ENCODE data around the gene WASF3.

Gene WASF3

DNA sequence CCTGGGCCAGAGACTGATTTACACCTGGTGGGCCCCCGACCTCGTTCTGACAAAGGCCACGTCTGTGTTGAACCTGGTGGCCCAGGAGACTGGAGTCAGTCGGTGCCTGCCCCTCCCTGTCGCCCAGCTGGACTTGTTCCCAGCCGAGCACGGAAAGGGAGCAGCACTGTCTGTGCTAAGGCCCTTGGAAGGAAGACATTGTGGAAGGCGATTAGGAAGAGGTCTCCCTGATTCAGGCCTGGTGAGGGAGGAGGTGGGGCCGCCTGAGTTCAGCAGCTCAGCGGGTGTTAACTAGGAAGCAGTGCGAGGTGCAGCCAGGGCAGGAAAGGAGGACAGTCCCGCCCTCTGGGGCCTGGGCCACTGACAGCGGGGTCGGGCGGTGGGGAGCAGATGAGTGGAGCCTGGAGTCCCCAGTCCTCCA is 138.4 kb downstream of the WASF3 start:
- no peak for DNase-seq
- no peak for ATAC-seq (ENCODE audit: insufficient read depth, low read depth)
- H3K4me2 ChIP-seq (ENCODE audit: insufficient read depth, low read length) = no peak overlapping the region

DNA sequence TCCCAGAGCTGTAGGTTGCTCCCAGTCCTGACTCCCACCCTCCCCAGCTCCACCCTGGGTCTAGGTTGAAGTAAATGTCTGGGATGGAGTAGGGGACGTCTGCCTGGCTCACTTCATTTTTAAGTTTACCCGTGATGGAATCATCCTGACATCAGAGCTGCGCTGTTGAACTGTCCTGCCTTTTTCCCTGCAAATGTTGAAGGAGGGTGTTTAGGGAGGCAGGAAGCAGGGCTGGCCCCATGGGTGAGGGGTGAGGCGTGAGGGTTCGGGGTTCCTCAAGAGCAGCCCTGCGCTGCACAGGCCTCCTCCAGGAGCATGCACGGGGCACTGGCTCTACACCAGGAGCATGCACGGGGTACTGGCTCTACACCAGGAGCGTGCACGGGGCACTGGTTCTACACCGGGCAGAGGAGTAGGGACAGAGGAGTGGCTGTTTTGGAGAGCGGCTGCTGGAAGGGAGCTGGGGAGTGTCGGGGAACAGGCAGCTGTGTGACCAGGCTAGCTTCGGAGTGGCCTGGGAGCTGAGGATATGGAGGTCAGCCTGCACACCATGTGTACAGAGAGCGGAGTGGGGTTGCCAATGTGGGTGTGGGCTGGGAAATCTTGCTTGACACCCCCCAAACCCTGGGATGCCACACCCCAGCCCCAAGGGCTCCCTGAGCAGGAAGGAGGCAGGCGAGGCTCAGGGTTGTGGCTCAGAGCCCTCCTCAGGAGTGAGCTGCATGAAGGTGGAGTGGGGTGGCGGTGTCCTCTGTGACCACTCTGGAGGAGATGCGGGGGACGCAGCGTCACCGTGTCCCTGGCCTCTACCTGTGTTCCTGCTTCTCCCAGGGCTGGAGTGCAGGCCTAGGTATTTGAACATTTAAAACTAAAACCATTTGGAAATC is 139.8 kb downstream of the WASF3 start:
- H3K4me3 ChIP-seq (ENCODE audit: low read depth in 1 of 2, low read length in 2 of 2) = no peak overlapping the region
- H3K27ac ChIP-seq (ENCODE audit: low read length) = no peak overlapping the region
- H3K4me2 ChIP-seq (ENCODE audit: insufficient read depth, low read length) = no peak overlapping the region
- no peaks in the 10 kb centered on the region for H3K9me3 ChIP-seq (ENCODE audit: insufficient read depth, low read length, severe bottlenecking)
- H3K9ac ChIP-seq (ENCODE audit: low read depth, low read length) = no peak overlapping the region
- no peaks in the 10 kb centered on the region for H3K79me2 ChIP-seq (ENCODE audit: insufficient read depth, low read length)
- H3K36me3 ChIP-seq (ENCODE audit: insufficient read depth, low read length) = no peaks in the 10 kb centered on the region
- no peak for TF ChIP-seq EZH2 (IDR thresholded peaks at IDR 0.05; ENCODE audit: borderline replicate concordance, low read depth, low read length, severe bottlenecking)
- TF ChIP-seq, protein P1, sequence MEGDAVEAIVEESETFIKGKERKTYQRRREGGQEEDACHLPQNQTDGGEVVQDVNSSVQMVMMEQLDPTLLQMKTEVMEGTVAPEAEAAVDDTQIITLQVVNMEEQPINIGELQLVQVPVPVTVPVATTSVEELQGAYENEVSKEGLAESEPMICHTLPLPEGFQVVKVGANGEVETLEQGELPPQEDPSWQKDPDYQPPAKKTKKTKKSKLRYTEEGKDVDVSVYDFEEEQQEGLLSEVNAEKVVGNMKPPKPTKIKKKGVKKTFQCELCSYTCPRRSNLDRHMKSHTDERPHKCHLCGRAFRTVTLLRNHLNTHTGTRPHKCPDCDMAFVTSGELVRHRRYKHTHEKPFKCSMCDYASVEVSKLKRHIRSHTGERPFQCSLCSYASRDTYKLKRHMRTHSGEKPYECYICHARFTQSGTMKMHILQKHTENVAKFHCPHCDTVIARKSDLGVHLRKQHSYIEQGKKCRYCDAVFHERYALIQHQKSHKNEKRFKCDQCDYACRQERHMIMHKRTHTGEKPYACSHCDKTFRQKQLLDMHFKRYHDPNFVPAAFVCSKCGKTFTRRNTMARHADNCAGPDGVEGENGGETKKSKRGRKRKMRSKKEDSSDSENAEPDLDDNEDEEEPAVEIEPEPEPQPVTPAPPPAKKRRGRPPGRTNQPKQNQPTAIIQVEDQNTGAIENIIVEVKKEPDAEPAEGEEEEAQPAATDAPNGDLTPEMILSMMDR (IDR thresholded peaks at IDR 0.05; ENCODE audit: borderline replicate concordance, extremely low read depth, low read length, poor library complexity, severe bottlenecking) = no peak
- H3K4me1 ChIP-seq (ENCODE audit: insufficient read depth, low read length) = peaks cover 4% of the 10 kb centered on the region
- H3K27me3 ChIP-seq (ENCODE audit: insufficient read depth, low read length, poor library complexity) = no peaks in the 10 kb centered on the region
- ATAC-seq (ENCODE audit: insufficient read depth, low read depth) (no peak), DNase-seq (no peak)
- no peaks in the 10 kb centered on the region for H4K20me1 ChIP-seq (ENCODE audit: insufficient read depth, low read length)
- H2AFZ ChIP-seq (ENCODE audit: low read depth, low read length) = no peak overlapping the region

More for the DNA sequence above, 138.4 kb downstream of the WASF3 start:
- Histone ChIP-seq H3K36me3 (ENCODE audit: insufficient read depth, low read length) (no peaks in the 10 kb centered on the region), H3K9ac (ENCODE audit: low read depth, low read length) (no peak overlapping the region), H3K4me1 (ENCODE audit: insufficient read depth, low read length) (peaks cover 4% of the 10 kb centered on the region), H3K27me3 (ENCODE audit: insufficient read depth, low read length, poor library complexity) (no peaks in the 10 kb centered on the region), H3K9me3 (ENCODE audit: insufficient read depth, low read length, severe bottlenecking) (no peaks in the 10 kb centered on the region), H3K4me3 (ENCODE audit: low read depth in 1 of 2, low read length in 2 of 2) (no peak overlapping the region), H3K27ac (ENCODE audit: low read length) (no peak overlapping the region), H3K79me2 (ENCODE audit: insufficient read depth, low read length) (no peaks in the 10 kb centered on the region), H4K20me1 (ENCODE audit: insufficient read depth, low read length) (no peaks in the 10 kb centered on the region), H2AFZ (ENCODE audit: low read depth, low read length) (no peak overlapping the region)
- TF ChIP-seq EZH2 (IDR thresholded peaks at IDR 0.05; ENCODE audit: borderline replicate concordance, low read depth, low read length, severe bottlenecking) = no peak
- TF ChIP-seq, protein P1 (IDR thresholded peaks at IDR 0.05; ENCODE audit: borderline replicate concordance, extremely low read depth, low read length, poor library complexity, severe bottlenecking) = no peak

DNA sequence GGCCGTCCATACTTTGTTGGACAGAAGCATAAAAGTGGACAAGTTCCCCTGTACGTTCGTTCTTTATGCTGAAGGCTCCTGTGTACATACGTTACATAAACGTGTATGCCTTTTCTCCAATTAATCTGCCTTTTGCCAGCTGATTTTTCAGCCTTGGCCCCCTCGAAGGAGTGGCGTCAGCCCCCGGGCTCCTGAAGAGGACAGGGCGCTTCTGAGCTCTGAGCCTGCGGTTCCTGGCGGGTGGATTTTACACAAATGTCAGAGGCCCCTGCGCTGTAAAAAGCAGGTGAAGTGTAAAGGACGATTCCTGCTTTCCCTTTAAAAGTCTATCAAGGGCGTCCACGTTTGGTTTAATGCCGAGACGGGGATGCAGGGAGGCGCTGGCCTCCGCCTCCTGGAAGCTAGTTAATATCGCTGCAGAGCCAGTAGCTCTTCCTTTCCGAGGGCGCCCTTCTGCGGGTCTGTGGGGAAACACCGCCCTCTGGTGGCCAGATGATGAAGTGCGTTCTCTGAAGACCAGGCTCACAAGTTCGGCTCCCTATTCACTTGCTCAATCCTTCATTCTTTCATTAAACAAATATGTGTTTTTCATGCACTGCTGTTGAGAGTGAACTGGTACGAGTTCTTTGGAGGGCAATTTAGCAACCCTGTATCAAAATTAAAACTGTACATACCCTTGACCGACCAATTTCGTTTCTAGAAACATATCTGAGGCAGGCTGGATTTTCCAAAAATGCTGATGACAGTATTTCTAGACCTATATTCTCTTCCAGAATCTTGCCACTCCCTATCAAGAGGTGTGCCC is 141.1 kb downstream of the WASF3 start:
- no peak for TF ChIP-seq EZH2 (IDR thresholded peaks at IDR 0.05; ENCODE audit: borderline replicate concordance, low read depth, low read length, severe bottlenecking)
- TF ChIP-seq, protein P1 (IDR thresholded peaks at IDR 0.05; ENCODE audit: borderline replicate concordance, extremely low read depth, low read length, poor library complexity, severe bottlenecking) = peak; percentile 98
- peak overlapping the region; percentile 53; the same call in 1 of the 2 replicates for H3K4me2 ChIP-seq (ENCODE audit: insufficient read depth, low read length)
- peak overlapping the region; percentile 63 for H2AFZ ChIP-seq (ENCODE audit: low read depth, low read length)
- peaks cover 4% of the 10 kb centered on the region for H3K4me1 ChIP-seq (ENCODE audit: insufficient read depth, low read length)
- peaks cover 6% of the 10 kb centered on the region for H3K27me3 ChIP-seq (ENCODE audit: insufficient read depth, low read length, poor library complexity)
- H3K4me3 ChIP-seq (ENCODE audit: low read depth in 1 of 2, low read length in 2 of 2) = peak overlapping the region in 1 of 2 experiments; percentile 29; a peak in 1 of 4 replicates
- ATAC-seq (ENCODE audit: insufficient read depth, low read depth) = peak; percentile 93
- H3K9ac ChIP-seq (ENCODE audit: low read depth, low read length) = no peak overlapping the region
- no peaks in the 10 kb centered on the region for H3K79me2 ChIP-seq (ENCODE audit: insufficient read depth, low read length)
- no peaks in the 10 kb centered on the region for H3K36me3 ChIP-seq (ENCODE audit: insufficient read depth, low read length)
- H3K27ac ChIP-seq (ENCODE audit: low read length) = no peak overlapping the region
- DNase-seq = peak; percentile 82
- H3K9me3 ChIP-seq (ENCODE audit: insufficient read depth, low read length, severe bottlenecking) = no peaks in the 10 kb centered on the region
- no peaks in the 10 kb centered on the region for H4K20me1 ChIP-seq (ENCODE audit: insufficient read depth, low read length)

Measured in DND-41 (cell line).